ENCODE measurements around the gene DSE.

- TF ChIP-seq GATA2 (IDR thresholded peaks at IDR 0.05; ENCODE audit: low read depth, low read length) (no peak), GATA3 (IDR thresholded peaks at IDR 0.05; ENCODE audit: low read depth, low read length) (no peak)
Measured at GRCh38 chr6:116471531-116471930, 100.8 kb downstream of the DSE start.

Data from SH-SY5Y (cell line).